GM10847 (cell line): ENCODE measurements around the gene GLIPR1L2.

Experiments
- POLR2A ChIP-seq: IDR thresholded peaks from 2 replicates; pipeline ENCODE4 v1.6.1; 2011; ENCODE audit not compliant: insufficient read length; ENCODE audit errors: extremely low read depth

Gene GLIPR1L2

DNA sequence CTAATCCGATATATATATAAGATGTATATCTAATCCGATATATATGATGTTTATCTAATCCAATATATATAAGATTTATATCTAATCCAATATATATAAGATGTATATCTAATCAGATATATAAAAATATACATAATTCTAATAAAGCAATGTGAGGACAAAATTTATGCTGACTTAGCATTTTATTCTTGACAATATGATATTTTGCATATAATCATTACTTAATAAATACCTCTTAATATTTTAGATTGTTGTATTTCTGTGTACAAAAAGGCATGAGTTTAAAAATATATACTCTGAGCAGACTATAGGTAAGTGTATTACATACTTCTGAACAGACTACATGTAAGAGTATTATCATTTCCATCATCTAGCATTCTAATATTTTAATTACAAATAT, 18.9 kb downstream of the GLIPR1L2 start:
- no peak for TF ChIP-seq POLR2A

DNA sequence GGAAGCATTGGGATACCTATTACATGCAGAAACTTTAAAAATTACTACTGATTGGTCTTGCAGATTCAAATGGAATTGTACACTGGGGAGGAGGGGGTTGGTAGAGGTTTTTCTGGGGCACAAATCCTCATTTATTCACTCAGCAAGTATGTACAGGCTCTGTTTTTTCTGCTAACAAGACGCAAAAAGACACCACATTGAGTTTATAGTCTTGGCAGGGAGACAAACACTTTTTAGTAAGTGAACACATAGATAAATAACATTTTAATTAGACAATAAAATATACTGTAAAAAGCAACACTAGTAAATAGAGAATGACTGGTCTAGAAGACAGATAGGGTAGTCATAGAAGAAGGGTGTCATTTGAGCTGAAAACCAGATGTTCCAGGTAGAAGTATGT, 23.8 kb downstream of the GLIPR1L2 start:
- no peak for TF ChIP-seq POLR2A

DNA sequence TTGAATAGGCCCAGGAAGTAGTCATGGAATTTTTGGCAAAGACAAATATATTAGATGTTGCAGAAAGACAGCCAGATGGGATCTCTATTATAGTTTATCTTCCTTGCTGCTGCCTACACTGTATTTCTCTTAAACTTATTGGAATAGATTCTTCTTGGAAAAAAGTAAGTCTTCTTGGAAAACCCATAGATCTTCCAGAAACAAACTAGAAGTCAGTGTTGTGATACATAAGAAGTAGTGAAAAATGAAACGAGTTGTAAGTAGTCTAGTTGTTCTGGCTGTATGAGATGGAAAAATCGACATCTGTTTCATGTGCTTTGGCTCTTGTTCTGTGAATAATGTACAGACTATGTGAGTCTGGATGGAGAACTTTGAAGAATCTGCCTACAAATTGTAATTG, 29.0 kb downstream of the GLIPR1L2 start:
- no peak for TF ChIP-seq POLR2A

DNA sequence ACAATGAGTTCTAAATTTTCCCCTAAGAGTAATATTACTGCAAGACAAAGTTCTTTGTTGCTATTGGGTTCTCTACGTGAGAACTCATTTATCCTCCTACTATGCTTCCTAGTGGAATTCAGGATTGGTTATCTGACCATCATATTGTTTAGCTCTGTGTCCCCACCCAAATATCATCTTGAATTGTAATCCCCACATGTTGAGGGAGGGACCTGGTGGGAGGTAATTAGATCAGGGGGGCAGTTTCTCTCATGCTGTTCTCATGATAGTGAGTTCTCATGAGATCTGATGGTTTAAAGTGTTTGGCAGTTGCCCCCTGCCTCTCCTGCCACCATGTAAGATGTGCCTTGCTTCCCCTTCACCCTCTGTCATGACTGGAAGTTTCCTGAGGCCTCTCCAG, 36.6 kb downstream of the GLIPR1L2 start:
- no peak for TF ChIP-seq POLR2A

DNA sequence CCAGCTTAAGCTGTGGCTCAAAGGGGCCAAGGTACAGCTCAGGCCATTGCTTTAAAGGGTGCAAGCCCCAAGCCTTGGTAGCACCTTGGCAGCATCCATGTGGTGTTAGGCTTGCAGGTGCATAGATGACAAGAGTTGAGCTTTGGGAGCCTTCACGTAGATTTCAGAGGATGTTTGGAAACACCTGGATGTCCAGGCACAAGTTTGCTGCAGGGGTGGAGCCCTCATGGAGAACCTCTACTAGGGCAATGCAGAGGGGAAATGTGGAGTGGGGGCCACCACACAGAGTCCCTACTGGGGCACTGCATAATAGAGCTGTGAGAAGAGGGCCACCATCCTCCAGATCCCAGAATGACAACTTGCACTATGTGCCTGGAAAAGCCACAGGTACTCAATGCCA, 37.9 kb downstream of the GLIPR1L2 start:
- TF ChIP-seq POLR2A, result no peak

DNA sequence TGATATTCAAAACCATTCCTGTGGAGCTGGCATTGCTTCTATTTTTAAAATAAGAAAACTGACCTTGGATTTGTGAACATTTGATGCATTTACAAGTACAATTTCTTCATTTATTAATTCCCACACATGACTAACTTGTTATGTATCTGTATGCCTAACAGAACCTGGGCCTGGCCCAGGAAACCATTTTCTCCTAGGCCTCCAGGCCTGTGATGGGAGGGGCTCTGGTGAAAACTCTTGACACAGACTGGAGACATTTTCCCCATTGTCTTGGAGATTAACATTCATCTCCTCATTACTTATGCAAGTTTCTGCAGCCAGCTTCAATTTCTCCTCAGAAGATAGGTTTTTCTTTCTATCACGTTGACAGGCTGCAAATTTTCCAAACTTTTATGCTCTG, 42.0 kb downstream of the GLIPR1L2 start:
- no peak for TF ChIP-seq POLR2A

DNA sequence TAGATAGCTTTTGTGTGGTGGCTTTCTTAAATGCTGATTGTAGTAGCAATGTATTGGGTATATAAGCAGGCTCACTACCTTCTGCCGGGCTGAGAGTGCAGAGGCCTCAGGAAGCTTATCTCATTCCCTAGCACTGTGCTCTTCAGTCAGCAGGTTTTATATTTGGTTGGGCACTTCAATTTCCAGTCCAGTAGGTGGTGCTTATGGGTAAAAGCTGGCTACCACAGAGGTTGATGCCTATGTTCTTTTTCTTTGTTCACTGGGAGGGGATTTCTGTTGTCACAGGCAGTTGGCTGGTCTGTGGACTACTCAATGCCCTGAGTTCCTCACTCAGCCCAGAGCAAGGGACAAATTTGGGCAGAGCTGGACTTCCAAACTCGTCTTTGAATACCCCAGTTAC, 46.7 kb downstream of the GLIPR1L2 start:
- no peak for TF ChIP-seq POLR2A

DNA sequence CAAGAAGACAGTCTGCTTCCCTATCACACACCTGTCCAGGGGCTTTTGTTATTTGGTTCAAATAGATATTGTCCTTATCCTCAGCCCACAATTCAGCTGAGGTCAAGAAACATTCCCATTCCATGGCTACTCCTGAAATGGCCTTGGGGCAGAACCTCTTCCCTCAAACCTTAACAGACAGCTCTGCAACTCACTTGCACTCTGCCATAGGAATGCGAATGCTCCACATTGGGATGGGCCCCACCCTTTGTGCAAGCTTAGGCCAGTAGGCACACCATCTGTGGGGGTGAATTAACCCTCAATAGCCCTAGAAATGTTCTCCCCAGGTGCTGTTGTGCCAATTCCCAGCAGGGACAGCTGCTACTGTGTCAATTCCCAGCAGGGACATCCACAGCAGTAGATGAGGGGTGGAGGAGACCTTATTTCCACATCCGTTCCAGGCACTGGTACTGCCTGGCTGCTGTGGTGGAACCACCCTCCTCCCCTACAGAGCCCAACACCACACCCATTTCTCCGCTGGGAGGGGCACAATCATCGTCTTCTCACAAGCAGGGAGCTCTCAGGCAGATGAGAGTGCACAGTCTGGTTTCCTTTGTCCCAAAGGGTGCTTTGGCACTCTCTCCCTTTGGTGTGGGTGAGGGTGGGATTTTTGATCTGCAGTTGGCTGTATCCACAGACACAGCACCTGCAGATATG, 47.3 kb downstream of the GLIPR1L2 start:
- no peak for TF ChIP-seq POLR2A

DNA sequence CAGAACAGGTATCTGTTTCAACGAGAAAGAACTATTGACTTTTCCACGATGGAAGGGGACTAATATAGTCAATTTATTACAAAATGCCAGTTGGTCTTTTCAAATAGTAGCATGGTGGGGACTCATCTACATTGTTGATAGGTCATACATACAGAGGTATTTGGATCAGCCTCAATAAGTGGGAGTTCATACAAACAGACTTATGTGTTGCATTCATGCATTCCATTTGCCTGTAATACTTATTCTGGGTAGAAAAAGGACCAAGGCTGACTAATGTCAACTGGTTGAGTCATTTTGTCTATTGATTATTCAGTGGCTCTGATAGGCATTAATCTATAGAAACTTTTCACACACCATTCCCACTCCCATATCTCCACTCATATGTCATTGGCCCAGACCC, 48.2 kb downstream of the GLIPR1L2 start:
- no peak for TF ChIP-seq POLR2A

DNA sequence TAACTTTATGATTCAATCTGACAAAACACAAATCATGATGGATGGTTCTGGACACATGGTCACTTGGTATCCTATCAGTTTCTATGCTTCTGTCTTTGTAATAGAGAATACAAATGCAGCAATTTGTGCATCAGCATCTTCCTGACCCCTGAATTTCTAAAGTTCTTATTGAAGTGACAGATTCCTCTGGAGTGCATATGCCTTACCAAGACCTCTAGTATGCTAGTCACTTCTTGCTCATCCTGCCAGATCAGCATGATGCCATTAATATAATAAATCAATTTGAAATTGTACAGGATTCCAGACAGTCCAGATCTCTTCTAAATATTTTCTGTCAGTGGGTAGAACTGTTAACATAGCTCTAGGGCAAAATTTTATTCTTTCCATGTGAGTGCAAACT, 49.0 kb downstream of the GLIPR1L2 start:
- no peak for TF ChIP-seq POLR2A

DNA sequence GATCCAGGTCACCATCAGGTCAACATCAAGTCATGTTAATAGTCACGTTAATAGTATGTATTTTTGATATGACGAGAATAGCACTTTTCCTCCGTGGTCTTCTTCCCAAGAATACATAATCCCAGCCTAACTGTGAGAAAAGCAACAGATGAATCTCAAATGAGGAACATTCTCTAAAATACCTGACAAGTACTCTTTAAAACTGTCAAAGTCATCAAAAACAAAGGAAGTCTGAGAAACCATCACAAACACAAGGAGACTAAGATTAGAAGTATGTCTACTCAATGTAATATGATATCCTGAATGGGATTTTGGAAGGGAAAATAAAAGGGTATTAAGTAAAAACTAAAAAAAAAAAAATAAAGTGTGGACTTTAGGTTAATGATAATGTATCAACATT, 52.8 kb downstream of the GLIPR1L2 start:
- no peak for TF ChIP-seq POLR2A

DNA sequence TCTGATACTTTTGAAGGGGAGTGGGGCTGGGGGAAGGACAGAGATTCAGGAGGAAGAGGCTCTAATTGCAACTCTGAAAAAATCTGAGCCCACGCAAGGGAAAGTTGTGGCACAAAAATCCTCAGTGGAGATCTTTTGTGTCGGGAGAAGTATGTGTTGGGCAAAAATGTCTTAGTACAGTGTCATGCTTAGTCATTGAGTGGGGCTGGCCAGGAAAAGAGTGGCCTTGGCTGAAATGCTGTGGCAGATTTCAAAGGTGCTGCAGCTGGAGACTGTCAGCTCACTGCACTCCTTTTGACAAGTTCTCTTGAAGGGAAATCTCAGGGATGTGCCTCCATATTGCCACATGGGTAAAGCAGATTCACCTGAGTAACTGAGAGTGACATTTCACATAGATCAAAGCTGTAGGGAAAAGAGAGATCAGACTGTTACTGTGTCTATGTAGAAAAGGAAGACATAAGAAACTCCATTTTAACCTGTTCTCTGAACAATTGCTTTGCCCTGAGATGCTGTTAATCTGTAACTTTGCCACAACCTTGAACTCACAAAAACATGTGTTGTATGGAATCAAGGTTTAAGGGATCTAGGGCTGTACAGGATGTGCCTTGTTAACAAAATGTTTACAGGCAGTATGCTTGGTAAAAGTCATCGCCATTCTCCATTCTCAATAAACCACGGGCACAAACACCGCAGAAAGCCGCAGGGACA, 53.7 kb downstream of the GLIPR1L2 start:
- no peak for TF ChIP-seq POLR2A

DNA sequence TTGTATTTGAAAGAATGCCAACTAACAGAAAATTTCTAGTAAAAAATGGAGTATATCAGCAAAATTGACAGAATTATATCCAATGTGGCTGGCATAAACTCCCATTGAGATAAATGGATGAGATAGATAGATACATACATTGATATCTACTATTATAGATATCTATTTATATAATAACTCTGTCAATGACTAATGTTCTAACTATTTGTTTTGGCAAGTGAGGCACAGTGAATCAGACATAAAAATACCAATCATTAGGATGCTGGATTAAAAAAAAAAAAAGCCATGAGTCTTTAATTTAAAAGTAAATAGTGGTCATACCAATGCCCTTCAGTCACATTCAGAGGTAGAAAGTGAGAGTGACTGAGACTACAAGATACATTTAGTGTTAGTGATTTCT, 56.0 kb downstream of the GLIPR1L2 start:
- TF ChIP-seq POLR2A, result no peak

DNA sequence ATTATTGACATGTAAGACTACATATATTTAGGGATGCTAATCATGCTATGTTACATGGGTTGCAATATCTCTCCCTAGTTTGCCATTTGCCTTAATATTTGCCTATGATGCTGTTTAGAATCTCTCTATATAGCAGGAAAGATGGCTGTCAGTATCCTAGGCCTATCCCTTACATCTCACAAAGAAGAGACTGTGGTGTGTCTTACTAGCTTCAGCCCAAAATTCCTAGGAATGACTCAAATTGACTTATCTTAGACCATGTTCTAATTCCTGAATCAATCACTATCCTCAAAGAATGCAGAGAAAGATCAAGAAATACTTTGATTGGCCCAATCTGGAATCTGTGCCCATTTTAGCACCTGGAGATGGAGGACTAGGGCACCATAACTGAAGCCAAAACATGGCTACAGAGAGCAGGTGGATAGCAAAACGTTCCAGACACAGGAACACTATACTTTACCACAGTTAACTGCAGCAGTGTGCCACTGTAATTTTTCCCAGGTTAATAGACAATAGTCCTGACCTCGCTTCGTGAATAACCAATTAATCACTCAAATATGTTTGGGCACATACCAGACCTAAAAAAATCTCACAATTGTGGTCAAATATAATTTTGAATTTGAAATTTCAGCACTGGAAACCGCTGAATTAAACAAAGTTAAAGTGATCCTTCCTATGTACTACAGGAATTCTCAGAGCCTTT, 57.0 kb downstream of the GLIPR1L2 start:
- TF ChIP-seq POLR2A, result no peak

DNA sequence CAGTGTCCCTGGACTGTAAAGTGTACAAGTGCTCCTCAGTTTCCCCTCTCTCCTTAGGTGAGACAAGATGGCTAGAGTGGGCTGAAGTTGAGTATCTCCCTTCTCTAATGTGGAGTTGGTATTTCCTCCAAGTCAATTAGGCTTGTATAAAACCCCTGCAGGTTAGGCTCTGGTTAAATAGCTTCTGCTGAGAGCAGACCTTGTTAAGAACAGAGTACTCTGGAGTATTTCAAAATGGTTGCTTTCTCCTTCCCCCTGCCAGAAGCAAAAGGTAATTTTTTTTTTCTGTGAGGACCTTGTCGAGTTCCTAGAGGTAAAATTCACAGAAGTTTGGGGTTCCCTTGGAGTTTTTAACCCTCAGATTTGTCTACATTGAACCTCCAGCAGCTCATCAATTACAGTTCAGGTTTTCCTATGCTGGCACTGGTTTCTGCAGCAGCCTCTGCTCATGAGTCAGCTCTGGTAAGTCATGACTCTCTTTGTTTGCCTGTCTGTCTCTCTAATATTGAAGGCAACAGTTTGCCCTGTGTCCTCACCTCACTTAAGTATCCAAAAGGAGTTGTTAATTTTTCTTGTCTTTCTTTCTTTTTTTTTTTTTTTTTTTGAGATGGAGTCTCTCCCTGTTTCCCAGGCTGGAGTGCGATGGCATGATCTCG, 61.9 kb downstream of the GLIPR1L2 start:
- TF ChIP-seq POLR2A, result no peak

DNA sequence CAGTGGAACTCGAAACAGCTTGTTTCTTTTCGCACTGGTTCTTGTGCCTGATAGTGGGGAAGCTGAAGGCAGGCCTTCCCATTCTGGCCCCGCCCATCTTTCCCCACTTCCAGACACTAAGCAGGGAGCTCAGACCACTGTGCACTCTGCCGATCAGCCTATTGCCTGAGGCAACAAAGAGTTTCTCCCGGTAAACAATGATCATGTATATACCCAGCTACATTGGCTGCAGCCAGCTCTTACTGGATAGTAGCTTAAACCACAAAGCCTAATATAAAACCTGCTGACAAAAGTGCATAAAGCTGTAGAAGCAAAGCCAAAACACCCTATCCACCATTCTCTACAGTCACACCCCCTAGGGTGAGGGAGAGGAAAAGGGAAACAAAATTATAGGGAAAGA, 65.0 kb downstream of the GLIPR1L2 start:
- no peak for TF ChIP-seq POLR2A
